COR-L47 (cell line): ENCODE results near the gene SLC7A7.
A peak's percentile ranks its signal among the peaks of the same experiment; 100 is the strongest.
"Not testable (repeated sequence)": the region's sequence is repeated elsewhere in the genome, so short reads cannot be mapped to it uniquely, and the experiment has no call there.

ENCODE experiments used
- DNase-seq: peaks from one replicate; lab custom pipeline; 2025; lab: John Stamatoyannopoulos, UW

SLC7A7 gene

DNA sequence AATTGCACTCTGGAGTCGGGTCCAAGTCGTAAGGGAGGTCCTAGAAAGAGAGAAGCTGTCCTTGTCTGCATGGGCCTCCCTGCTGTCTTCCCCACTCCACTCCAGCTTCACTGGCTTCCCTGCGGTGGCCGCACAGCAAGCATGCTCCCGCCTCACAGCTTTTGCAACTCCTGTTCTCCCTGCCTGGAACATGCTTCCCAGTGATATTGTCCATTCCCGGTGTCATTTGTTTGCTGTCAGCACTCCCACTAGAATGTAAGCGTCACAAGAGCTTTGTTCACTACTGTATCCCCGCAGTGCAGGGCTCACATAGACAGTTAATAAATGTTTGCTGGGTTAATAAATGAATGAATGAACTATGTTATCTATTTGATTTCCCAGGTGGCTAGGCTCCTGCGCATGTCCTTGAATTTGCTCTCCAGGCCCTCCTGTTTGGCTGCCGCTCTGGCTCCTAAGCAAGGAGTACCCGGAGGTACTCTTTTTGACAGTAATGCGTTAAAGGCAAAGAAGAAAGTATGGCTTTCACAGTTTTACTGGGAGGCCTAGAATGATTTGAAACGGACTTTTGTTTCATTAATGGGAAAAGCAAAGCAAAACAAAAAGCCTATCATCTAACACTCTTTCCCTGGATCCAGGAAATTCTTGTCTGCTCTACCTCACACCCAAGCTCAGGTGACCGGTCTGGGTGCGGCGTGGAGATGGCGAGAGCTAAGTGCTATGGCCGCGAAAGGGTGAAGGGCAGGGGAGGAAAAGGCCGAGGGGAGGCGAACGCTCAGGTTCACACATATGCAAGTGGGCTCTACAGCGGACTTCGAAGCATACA, 6.2 kb upstream of the SLC7A7 start:
- DNase-seq: peak; percentile 64

DNA sequence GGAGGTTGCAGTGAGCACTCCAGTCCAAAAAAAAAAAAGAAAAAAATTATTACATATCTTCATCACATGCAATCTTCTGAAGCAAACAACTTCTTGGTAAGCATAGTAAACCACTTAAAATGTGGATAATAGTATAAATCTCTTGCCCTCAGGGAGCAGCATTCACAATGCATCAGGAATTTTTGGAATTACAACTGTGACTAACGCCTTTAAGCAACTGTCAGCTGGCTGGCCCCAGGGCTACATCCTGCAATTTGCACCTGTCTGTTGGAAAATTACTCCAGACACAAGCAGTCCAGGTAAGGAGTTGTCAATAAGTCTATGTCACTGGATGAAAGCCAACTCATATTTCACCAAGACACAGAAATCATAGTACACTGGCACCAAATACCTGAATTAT, 5.5 kb upstream of the SLC7A7 start:
- DNase-seq: peak; percentile 42

DNA sequence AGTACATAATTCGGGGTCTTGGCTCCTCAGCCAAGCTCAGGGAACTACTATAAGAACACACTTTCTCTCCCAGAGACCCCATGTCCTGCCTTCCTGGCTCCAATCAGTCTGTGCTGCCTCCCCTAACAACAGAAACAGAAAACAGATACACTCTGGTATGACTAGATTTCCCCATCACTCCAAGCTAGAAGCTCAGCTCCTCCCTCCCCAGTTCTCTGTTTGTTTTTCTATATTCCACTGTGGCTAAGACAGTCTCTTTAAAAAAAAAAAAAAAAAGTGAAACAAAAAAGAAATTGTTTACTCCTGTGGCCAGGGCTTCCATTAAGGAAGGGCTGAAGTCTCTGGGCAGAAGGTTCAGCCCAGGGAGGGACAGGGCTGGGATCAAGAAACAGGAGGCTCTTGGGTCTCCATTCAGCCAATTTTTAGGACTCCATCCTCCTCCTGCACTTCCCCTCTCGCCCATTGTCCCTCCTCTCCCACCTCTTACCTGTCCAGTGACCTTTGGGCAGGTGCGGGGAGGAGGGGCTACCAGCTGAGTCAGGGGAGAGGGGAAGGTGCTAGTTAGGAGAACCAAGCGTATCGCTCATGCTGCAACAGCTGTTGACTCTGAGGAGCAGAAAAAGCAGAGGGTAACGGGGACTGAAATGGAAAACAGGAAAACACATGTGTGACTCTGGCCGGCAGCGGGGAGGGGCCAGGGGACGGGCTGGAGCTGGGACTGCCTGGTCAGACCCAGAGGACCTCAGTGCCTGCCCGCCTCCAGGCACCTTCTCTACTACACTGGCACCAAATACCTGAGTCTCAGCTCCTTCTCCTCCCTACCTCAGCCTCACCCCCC, 4.1 kb upstream of the SLC7A7 start:
- DNase-seq: no peak

DNA sequence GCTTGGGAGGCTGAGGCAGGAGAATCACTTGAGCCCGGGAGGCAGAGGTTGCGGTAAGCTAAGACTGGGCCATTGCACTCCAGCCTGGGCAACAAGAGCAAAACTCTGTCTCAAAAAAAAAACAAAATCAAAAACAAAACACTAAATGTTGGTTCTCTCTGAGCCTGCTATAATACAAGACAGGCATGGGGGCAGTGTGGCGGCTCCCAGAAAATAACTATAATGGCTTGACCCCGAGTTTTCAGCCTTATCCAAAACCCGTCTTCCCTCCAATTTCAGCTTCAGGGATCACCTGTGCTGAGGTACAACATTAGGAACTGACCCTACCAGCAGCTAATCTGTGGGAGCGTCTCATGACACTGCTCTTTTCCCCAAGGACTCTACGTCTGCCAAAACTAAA, 862 bp downstream of the SLC7A7 start:
- DNase-seq: no peak

DNA sequence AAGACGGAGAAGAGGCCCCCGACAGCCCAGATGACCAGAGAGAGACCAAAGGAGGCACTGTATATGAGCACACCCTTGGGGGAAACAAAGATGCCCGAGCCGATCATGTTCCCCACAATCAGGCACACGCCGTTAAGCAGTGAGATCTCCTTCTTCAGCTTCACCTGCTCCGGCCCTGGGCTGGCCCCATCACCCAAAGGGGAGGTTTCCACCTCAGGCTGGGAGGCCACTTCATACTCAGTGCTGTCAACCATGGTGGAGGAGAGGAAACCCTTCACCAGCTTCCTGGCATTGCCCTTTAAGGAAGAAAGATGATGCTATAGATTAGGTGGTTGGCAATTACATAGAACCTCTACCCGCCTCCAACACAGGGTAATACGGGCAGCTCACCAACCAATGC, 2.1 kb downstream of the SLC7A7 start:
- no peak for DNase-seq

DNA sequence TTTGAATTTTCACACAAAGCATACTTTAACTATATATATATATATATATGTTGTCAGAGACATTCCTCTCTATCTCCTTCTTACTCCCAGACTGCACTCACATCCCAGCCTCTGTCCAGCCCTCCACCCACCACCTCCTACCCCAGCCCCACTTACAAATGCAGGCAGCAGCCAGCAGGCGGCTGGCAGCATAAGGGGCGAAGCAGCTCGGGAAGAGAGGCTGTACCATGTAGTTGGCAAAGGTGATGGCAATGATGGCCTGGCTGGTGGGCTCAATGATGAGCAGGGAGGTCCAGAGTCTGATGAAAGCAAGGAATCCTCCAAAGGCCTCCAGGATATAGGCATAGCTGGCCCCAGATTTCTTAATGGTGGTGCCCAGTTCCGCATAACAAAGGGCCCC, 2.5 kb downstream of the SLC7A7 start:
- DNase-seq: no peak

DNA sequence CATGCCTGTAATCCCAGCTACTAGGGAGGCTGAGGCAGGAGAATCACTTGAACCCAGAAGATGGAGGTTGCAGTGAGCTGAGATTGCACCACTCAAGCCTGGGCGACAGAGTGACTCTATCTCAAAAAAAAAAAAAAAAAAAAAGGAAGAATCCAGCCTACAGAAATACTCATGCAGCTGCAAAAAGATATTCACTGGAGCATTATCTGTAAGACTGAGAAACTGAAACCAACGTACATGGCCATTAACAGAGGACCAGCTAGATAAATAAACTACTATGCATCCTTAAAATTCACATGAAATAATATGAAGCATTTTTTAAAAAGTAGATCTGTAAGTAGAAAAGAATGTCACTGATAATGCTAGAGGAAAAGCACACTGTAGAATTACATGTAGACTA, 3.5 kb downstream of the SLC7A7 start:
- DNase-seq: no peak

DNA sequence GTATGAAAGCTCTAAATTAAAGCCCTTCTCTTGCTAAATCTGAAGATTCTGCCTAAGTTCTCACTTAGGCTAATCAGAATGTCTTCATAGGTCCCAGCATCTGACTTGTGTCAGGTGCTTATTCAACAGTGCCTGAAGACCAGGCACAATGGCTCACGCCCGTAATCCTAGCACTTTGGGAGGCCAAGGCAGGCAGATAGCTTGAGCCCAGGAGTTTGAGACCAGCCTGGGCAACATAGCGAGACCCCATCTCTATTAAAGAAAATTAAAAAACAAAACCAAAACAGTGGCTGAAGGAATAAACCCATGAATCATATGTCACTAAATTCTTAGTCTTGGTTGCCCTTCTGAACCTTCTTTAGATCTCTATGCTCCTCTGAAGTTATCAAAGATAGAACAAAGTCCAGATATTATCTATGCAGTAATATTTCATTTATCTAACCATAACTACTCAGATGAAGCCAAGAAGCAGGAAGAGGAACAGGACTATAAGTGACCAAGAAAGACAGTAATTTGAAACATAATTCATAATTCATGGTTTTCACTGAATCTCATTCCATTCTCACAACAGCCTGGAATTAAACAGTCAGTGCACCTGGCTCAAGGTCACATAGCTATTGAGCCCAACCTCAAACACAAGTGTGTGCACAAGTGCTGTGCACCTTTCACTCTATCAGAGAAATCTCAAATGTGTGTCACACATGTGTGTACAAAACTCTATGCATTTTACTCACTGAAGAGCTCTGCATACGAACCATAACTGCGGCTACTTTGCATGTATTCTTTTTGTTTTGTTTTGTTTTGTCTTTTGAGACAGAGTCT, 6.6 kb downstream of the SLC7A7 start:
- no peak for DNase-seq

DNA sequence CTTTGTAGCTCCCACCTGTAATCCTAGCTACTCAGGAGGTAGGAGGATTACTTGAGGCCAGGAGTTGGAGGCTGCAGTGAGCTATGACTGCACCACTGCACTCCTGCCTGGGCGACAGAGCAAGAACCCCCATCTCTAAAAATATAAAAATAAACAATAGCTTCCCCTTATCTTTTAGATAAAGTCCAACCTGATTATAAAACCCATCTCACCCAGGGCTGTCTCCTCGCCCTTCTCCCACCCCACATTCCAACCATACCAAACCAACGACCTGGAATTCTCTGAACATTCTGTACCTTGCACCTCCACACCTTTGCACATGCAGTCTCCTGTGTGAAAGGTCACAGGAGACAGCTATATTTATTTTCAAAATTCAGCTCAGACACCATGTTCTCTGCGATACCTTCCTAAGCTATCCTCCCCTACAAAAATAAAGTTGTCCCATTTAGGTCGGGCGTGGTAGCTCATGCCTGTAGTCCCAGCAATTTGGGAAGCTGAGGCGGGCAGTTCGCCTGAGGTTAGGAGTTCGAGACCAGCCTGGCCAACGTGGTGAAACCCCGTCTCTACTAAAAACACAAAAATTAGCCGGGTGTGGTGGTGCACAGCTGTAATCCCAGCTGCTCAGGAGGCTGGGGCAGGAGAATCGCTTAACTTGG, 7.7 kb downstream of the SLC7A7 start:
- no peak for DNase-seq

DNA sequence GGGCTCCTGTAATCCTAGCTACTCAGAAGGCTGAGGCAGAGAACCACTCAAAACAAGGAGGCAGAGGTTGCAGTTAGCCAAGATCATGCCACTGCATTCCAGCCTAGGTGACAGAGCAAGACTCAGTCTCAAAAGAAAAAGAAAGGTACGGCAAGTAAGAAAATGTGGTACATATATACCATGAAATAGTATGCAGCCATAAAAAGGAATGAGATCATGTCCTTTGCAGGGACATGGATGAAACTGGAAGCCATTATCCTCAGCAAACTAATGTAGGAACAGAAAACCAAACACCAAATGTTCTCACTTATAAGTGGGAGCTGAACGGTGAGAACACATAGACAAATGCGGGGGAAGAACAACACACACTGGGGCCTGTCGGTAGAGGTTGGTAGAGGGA, 10.0 kb downstream of the SLC7A7 start:
- not testable (repeated sequence) for DNase-seq

DNA sequence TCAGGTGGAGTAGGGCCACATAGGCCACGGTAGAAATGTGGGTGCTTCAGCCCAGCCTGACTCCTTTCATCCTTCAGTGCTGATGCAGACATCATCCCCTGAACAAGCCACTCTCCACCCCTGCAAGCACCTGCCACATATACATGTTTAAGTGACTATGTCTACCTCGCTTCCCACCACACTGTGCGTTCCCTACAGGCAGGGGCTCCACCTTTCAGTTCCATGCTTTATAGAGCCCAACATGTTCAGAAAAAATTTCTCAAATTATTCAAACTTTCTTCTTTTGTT, 11.6 kb downstream of the SLC7A7 start:
- no peak for DNase-seq

DNA sequence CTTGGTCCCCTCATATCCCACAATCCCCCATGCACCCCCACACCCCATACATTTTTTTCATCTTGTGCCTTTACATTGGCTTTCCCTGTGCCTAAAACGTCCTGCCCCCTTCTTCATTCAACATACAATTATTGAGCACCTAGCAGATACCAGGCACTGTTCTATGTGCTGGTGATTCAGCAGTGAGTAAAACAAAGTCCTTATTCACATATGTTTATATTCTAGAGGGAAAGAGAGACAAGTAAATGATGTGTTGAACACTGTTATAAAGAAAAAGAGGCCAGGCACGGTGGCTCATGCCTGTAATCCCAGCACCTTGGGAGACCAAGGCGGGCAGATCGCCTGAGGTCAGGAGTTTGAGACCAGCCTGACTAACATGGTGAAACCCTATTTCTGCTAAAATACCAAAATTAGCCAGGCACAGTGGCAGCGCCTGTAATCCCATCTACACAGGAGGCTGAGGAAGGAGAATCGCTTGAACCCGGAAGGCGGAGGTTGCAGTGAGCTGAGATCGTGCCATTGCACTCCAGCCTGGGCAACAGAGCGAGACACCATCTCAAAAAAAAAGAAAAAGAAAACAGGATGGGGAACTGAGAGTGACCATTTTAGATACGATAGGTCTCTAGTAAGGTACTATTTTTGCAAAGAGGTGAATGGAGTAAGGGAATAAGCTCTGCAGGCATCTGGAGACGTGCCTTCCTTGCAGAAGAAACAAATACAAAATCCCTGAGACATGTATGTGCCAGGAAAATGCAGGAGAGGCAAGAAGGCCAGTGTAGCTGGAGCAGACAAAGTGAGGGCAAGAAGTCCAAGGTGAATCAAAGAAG, 12.2 kb downstream of the SLC7A7 start:
- no peak for DNase-seq

DNA sequence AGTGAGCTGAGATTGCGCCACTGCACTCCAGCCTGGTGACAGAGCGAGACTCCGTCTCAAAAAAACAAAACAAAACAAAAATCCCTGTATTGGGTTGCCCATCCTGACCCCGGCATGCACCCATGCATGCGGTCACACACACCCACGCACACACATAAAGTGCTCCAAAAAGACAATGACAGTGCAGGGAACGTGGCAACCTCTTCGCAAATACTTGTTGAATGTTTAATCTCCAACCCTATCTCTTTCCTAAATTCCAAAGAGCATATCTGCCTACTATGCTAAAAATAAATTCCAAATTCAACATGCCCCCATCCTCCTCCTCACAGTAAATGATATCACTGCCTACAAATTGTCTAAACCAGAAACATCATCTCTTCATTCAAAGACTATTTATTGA, 13.5 kb downstream of the SLC7A7 start:
- no peak for DNase-seq

DNA sequence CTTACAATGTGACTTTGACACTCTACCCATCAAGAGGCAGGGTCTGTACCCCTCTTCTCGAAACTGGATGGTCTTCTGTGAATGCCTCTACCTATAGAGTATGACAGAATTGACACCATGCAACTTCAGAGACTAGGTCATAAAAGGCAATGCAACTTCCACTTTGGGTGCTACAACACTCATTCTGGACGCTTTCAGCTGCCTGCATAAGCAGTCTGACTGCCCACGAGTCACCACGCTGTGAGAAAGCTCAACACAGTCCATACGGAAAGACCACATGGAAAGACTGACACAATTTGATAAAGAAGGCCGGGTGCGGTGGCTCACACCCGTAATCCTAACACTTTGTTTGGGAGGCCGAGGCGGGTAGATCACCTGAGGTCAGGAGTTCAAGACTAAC, 14.9 kb downstream of the SLC7A7 start:
- DNase-seq: no peak

DNA sequence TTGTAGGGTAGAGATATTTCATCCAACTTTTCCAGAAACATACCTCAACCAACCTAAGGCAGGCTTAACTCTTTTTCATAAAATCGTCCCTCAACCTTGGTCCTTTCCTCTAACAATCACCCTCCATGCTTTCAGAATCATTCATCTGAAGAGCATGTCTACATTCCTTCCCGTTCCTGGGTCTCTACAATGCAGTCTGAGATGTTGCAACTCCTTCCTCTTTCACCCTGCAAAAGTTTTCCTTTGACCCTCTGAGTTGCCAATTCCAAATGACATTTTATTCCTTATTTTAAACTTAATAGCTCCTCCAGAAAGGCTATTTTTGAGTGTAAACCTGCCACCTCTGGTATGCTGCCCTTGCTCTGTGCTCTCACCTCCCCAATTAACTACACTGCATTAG, 16.7 kb downstream of the SLC7A7 start:
- no peak for DNase-seq

DNA sequence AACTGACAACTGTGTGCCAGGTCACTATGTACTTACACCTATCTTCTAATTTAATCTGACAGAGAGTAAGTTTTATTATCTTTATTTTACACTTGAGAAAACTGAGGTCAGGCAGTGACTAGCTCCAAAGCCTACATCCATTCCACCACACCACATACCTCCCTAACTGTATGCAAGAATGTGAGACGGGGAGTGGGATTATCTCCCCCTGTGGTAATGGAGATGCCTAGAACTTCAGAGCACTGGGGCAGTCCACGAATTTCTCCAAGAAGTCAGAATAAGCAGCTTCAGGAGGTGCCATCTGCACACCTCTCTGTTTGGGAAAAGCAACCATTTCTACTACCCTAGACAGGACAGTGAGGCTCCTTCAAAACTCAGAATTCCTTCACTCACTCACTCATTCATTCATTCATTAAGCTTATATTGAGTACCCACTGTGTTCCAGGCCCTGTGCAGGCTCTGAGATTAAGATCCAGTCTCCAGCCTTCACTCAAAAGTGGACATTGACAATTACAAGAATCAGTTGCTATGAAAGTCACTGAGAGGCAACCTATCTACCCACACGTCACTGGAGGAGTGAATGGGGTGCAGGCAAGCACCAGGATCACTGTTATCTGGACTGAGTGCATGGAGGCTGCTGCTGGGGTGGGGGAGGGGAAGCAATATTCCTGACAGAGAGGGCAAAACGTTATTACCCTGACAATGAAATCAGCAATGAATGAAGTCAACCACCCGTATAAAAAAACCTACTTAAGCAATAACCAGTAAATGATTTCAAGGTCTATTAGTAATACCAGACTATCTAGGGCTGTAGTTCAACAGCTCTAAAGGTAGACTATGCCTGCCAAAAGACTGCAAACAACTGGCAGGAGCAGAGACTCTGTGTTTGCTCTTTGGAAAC, 18.0 kb downstream of the SLC7A7 start:
- no peak for DNase-seq

DNA sequence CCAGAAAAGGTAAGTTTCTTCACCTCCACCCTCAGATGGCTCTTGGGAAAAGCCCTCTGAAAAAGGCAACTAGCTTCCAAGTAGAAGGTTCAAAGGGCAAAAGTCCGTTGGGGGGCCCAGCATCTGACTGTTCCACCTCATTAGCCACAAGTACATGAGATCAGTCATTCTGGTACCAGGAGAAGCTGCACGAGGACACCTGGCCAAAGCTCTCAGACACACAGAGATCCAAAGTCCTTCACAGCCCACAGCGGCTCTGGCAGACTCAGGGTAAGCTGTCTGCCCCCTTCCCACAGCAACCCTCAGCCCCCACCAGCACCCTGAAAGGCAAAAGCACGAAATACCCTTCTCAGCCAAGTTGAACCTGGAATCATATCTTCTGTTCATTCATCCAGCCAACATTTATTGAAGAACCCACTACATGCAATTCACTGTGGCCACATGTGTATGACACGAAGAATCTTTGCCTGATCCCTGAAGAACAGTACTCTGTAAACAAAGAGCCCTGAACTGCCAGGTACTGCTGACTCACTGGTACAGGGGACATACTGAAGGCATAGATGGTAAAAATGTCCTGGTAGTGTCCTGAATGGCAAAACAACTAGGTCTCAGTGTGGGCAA, 19.0 kb downstream of the SLC7A7 start:
- DNase-seq: no peak

DNA sequence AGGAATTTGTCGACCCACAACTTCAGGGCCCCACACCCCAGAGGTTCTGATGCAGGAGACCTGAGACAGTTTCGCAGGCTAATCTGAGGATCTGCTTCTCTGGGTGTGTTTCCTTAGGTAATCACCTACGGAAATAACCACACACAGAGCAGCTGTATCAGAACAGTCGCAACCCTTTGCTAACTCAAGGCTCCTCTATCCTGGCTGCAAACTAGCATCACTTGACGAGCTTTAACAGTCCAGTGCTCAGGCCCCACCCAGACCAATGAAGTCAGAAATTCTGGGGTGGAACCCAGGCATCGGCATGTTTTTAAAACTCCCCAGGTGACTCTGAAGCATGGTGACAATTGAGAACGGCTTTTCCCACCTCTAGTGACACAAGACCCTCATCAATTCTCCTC, 20.7 kb downstream of the SLC7A7 start:
- no peak for DNase-seq

DNA sequence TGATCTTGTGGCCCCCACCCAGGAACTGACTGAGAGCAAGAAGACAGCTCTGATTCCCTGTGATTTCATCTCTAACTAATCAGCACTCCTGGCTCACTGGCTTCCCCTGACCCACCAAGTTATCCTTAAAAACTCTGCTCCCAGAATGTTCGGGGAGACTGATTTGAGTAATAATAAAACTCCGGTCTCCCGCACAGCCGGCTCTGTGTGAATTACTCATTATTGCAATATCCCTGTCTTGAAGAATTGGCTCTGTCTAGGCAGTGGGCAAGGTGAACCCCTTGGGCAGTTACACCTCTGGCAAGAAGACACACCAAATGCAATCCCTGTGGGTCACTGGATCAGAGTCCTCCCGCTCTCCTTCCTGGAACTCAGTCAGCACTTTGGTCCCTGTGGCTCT, 21.3 kb downstream of the SLC7A7 start:
- DNase-seq: no peak

DNA sequence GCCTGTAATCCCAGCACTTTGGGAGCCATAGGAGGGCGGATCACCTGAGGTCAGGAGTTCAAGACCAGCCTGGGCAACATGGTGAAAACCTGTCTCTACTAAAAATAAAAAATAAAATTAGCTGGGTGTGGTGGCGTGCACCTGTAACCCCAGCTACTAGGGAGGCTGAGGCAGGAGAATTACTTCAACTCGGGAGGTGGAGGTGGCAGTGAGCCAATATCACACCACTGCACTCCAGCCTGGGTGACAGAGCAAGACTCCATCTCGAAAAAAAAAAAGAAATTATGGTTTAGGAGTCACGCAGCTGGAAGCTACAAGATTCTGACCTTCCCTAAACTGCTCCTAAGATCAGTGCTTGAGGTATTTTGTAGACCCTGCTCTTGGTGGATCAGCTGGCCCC, 21.7 kb downstream of the SLC7A7 start:
- DNase-seq: not testable (repeated sequence)
